Transverse colon (tissue), 4 donors: ENCODE results near the gene KCNJ6.

ENCODE experiments used
- EP300 ChIP-seq: sonication (generic); formaldehyde crosslinking; IDR thresholded peaks from one replicate; pipeline ENCODE4 v1.6.1; 2017; ENCODE audit warnings: antibody characterized with exemption, low read depth
- POLR2A ChIP-seq: fragments of 450-650 bp; IDR thresholded peaks from one replicate; pipeline ENCODE4 v1.6.1; 2016; ENCODE audit warnings: antibody characterized with exemption, mild to moderate bottlenecking, moderate library complexity
- POLR2AphosphoS5 ChIP-seq, 3 donors: sonication (generic); formaldehyde crosslinking; IDR thresholded peaks; one replicate each; pipeline ENCODE4 v1.6.1; 2016; ENCODE audit warnings: antibody characterized with exemption in 3 of 3
- TF ChIP-seq, protein P1 (sequence below), 5 experiments: fragments of 200-600 bp in 3 of 5; fragments of 450-650 bp in 2 of 5; sonication (generic) in 3 of 5; IDR thresholded peaks; 1 replicate in 2 of 5; 2 replicates in 3 of 5; pipeline ENCODE4 v1.5.1; 2016 to 2017; ENCODE audit warnings: antibody characterized with exemption in 5 of 5, inconsistent platforms in 3 of 5, mild to moderate bottlenecking in 2 of 5, moderate library complexity in 1 of 5

GRCh38 chr21:37860416-37860815 is 55.8 kb downstream of the KCNJ6 start:
- TF ChIP-seq, protein P1, sequence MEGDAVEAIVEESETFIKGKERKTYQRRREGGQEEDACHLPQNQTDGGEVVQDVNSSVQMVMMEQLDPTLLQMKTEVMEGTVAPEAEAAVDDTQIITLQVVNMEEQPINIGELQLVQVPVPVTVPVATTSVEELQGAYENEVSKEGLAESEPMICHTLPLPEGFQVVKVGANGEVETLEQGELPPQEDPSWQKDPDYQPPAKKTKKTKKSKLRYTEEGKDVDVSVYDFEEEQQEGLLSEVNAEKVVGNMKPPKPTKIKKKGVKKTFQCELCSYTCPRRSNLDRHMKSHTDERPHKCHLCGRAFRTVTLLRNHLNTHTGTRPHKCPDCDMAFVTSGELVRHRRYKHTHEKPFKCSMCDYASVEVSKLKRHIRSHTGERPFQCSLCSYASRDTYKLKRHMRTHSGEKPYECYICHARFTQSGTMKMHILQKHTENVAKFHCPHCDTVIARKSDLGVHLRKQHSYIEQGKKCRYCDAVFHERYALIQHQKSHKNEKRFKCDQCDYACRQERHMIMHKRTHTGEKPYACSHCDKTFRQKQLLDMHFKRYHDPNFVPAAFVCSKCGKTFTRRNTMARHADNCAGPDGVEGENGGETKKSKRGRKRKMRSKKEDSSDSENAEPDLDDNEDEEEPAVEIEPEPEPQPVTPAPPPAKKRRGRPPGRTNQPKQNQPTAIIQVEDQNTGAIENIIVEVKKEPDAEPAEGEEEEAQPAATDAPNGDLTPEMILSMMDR (IDR thresholded peaks at IDR 0.05), result no peak
- TF ChIP-seq EP300 (no peak), POLR2AphosphoS5 (IDR thresholded peaks at IDR 0.05) (no peak), POLR2A (no peak)
